ENCODE measurements around the gene AKAP7.

DNA sequence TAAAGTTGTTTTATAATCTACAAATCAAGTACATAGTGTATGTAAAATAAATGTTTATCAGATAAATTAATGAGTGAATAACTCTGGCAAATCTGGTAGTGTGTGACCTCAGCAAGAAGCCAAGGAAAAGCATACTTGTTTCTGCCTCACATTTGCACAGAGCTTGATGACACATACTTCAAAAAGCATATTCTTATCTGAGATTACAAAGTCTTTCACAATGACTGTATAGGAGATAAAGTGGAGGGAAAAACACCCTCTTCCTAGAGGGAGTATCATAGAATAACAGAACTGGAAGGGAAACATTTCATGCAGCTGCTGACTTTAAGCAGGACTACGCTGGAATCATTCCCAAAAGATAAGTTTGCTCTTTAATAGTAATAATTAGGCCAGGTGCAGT lies 28.1 kb upstream of the AKAP7 start:
- no peak for TF ChIP-seq CTCF (optimal IDR thresholded peaks at IDR 0.05 in 1 of 3, IDR thresholded peaks at IDR 0.05 in 1 of 3, conservative IDR thresholded peaks at IDR 0.05 in 1 of 3; ENCODE audit: extremely low read depth in 1 of 3, insufficient read depth in 2 of 3, low read length in 3 of 3)
- TF ChIP-seq EZH2 (IDR thresholded peaks at IDR 0.05; ENCODE audit: low read length): no peak
